A549 (cell line): Measurements from ENCODE around the gene C4orf54. TPM values are rescaled to one million over a fixed set of nuclear protein-coding genes. Genes with fewer than 3 reads are reported as not detected.

Source experiments
- ATAC-seq, 2 experiments: fragments of 200-7000 bp in 1 of 2; fragments of >200 bp in 1 of 2; cut with Nextera tagmentation in 1 of 2; cut with Tn5 transposase in 1 of 2; 3 replicates each; pipeline versions ENCODE4 v1.8.0 to v1.9.1; 2018 to 2020; ENCODE audit warnings: mild to moderate bottlenecking in 1 of 2, moderate library complexity in 1 of 2
- CTCF ChIA-PET: fragments of 300-600 bp; sonication (Branson Sonifier 250); formaldehyde crosslinking; extraction: SDS; loops from one replicate; lab custom pipeline; 2021; ENCODE audit warnings: antibody characterized with exemption, inconsistent platforms; lab: Yijun Ruan, JAX
- POLR2A ChIA-PET: fragments of 350-600 bp; formaldehyde crosslinking; extraction: SDS; loops from one replicate; lab custom pipeline; 2021; ENCODE audit warnings: antibody characterized with exemption, inconsistent platforms; lab: Yijun Ruan, JAX
- DNase-seq, 2 experiments: peaks; one replicate each; pipeline versions ENCODE4 v3.0.0 to v3.0.0-alpha.2; 2011 to 2016; ENCODE audit warnings: low read depth in 1 of 2, low spot score in 1 of 2
- FAIRE-seq: peaks from 2 replicates; lab custom pipeline; 2011; peaks lifted over from hg19 to GRCh38; lab: Jason Lieb, UNC
- H3K27ac ChIP-seq, 2 experiments: fragments of >200 bp; sonication (Bioruptor Twin); formaldehyde crosslinking; 3 replicates each; pipeline ENCODE4 v1.5.1; 2016 to 2017
- H3K4me1 ChIP-seq: fragments of >200 bp; sonication (Bioruptor Twin); formaldehyde crosslinking; 3 replicates; pipeline ENCODE4 v1.6.1; 2016
- H3K4me2 ChIP-seq: fragments of >200 bp; sonication (Bioruptor Twin); formaldehyde crosslinking; 3 replicates; pipeline ENCODE4 v1.6.1; 2016
- H3K4me3 ChIP-seq: fragments of >200 bp; sonication (Bioruptor Twin); formaldehyde crosslinking; 3 replicates; pipeline ENCODE4 v1.5.1; 2016
- H3K9me3 ChIP-seq: fragments of >200 bp; sonication (Bioruptor Twin); formaldehyde crosslinking; 3 replicates; pipeline ENCODE4 v1.6.1; 2016
- CEBPB ChIP-seq, 2 experiments: fragments of >200 bp in 1 of 2; sonication (Bioruptor Twin) in 1 of 2; formaldehyde crosslinking in 1 of 2; IDR thresholded peaks; 2 replicates each; pipeline ENCODE4 v1.6.1; 2012 to 2016
- CHD2 ChIP-seq: fragments of 150-350 bp; IDR thresholded peaks from 2 replicates; pipeline ENCODE4 v1.6.1; 2014; ENCODE audit warnings: low read length; ENCODE audit not compliant: partially characterized antibody
- CHD4 ChIP-seq: fragments of 200-600 bp; sonication (generic); IDR thresholded peaks from 2 replicates; pipeline ENCODE4 v1.6.1; 2016; ENCODE audit warnings: antibody characterized with exemption, mild to moderate bottlenecking, borderline replicate concordance
- EHMT2 ChIP-seq: fragments of 200-600 bp; sonication (generic); IDR thresholded peaks from 2 replicates; pipeline ENCODE4 v1.6.1; 2016; ENCODE audit warnings: antibody characterized with exemption, low read depth, mild to moderate bottlenecking, moderate library complexity
- FOXS1 ChIP-seq: fragments of 250-450 bp; sonication (Bioruptor Pico); IDR thresholded peaks from 2 replicates; pipeline ENCODE4 v1.5.0; 2020; ENCODE audit warnings: mild to moderate bottlenecking, moderate library complexity
- HEYL ChIP-seq: fragments of 250-450 bp; sonication (Bioruptor Pico); IDR thresholded peaks from 2 replicates; pipeline ENCODE4 v1.8.0; 2021; ENCODE audit warnings: mild to moderate bottlenecking, moderate library complexity
- HOXA7 ChIP-seq: fragments of 250-450 bp; sonication (Bioruptor Pico); IDR thresholded peaks from 2 replicates; pipeline ENCODE4 v1.5.0; 2020; ENCODE audit warnings: mild to moderate bottlenecking, moderate library complexity
- HOXB13 ChIP-seq: fragments of 250-450 bp; sonication (Bioruptor Pico); IDR thresholded peaks from 2 replicates; pipeline ENCODE4 v1.5.0; 2020; ENCODE audit warnings: low read depth, mild to moderate bottlenecking, moderate library complexity
- HOXB5 ChIP-seq: fragments of 250-450 bp; sonication (Bioruptor Pico); IDR thresholded peaks from 2 replicates; pipeline ENCODE4 v1.5.0; 2020; ENCODE audit warnings: mild to moderate bottlenecking, moderate library complexity
- KDM1A ChIP-seq: fragments of 200-600 bp; sonication (generic); IDR thresholded peaks from 2 replicates; pipeline ENCODE4 v1.6.1; 2016; ENCODE audit warnings: low read depth, mild to moderate bottlenecking
- MAFK ChIP-seq: fragments of 450-650 bp; IDR thresholded peaks from 2 replicates; pipeline ENCODE4 v1.6.1; 2014; ENCODE audit not compliant: partially characterized antibody
- MYC ChIP-seq: IDR thresholded peaks from 2 replicates; pipeline ENCODE4 v1.6.1; 2012; ENCODE audit warnings: mild to moderate bottlenecking, inconsistent platforms, low read length, improper control_type of control experiment, borderline replicate concordance
- NPAS2 ChIP-seq: fragments of 250-450 bp; sonication (Bioruptor Pico); IDR thresholded peaks from 2 replicates; pipeline ENCODE4 v1.8.0; 2022; ENCODE audit warnings: mild to moderate bottlenecking, moderate library complexity, borderline replicate concordance
- PHF8 ChIP-seq: fragments of 200-600 bp; sonication (generic); IDR thresholded peaks from 2 replicates; pipeline ENCODE4 v1.6.1; 2016; ENCODE audit warnings: low read depth, mild to moderate bottlenecking, antibody characterized with exemption, moderate library complexity, borderline replicate concordance
- POLR2AphosphoS2 ChIP-seq: conservative IDR thresholded peaks from 2 replicates; pipeline ENCODE4 v1.6.1; 2012; ENCODE audit warnings: low read length, improper control_type of control experiment, inconsistent platforms
- RAD21 ChIP-seq, 2 experiments: fragments of >200 bp in 1 of 2; sonication (Bioruptor Twin) in 1 of 2; formaldehyde crosslinking in 1 of 2; IDR thresholded peaks in 1 of 2; conservative IDR thresholded peaks in 1 of 2; 2 replicates in 1 of 2; 3 replicates in 1 of 2; pipeline ENCODE4 v1.6.1; 2012 to 2018; ENCODE audit warnings: inconsistent platforms in 1 of 2
- RARB ChIP-seq: fragments of 250-450 bp; sonication (Bioruptor Pico); IDR thresholded peaks from 2 replicates; pipeline ENCODE4 v1.8.0; 2021; ENCODE audit warnings: mild to moderate bottlenecking, moderate library complexity
- RCOR1 ChIP-seq: fragments of 150-350 bp; IDR thresholded peaks from 2 replicates; pipeline ENCODE4 v1.6.1; 2014; ENCODE audit warnings: antibody characterized with exemption, low read length, low read depth
- RNF2 ChIP-seq: fragments of 200-600 bp; sonication (generic); IDR thresholded peaks from 2 replicates; pipeline ENCODE4 v1.6.1; 2016; ENCODE audit warnings: low read depth, mild to moderate bottlenecking, antibody characterized with exemption, moderate library complexity, borderline replicate concordance
- SMC3 ChIP-seq: fragments of >200 bp; sonication (Bioruptor Twin); formaldehyde crosslinking; IDR thresholded peaks from 3 replicates; pipeline ENCODE4 v1.6.1; 2018; ENCODE audit warnings: inconsistent platforms
- ZC3H11A ChIP-seq: fragments of 450-650 bp; IDR thresholded peaks from 2 replicates; pipeline ENCODE4 v1.6.1; 2014; ENCODE audit warnings: antibody characterized with exemption, mild to moderate bottlenecking
- ZFP36 ChIP-seq: fragments of 450-650 bp; IDR thresholded peaks from 2 replicates; pipeline ENCODE4 v1.6.1; 2014; ENCODE audit warnings: borderline replicate concordance; ENCODE audit not compliant: partially characterized antibody
- WGBS: methylation state at CpG from one replicate; pipeline ENCODE4 v1.1.6; 2017; ENCODE audit errors: missing lambda C conversion rate; 5-methylcytosine and 5-hydroxymethylcytosine counted together
- polyA plus RNA-seq, 4 experiments: library from polyadenylated mRNA; depleted of rRNA in 3 of 4; stranded (reverse); fragments of >200 nt; fragmentation: RNase III in 1 of 4; extraction: RNeasy Plus Mini Kit Qiagen cat#74134 plus additional on column Dnase treatment in 1 of 4; gene quantifications; 2 replicates in 3 of 4; 3 replicates in 1 of 4; pipeline ENCODE4 v1.2.3, GENCODE V29; 2011 to 2017
- TF ChIP-seq, protein P1 (sequence below): IDR thresholded peaks from 2 replicates; pipeline ENCODE4 v1.6.1; 2012; ENCODE audit warnings: low read depth, borderline replicate concordance
- TF ChIP-seq, protein P2 (sequence below): fragments of >200 bp; sonication (Bioruptor Twin); formaldehyde crosslinking; IDR thresholded peaks from 2 replicates; pipeline ENCODE4 v1.6.1; 2016
- TF ChIP-seq, protein P3 (sequence below): fragments of 250-450 bp; sonication (Bioruptor Pico); IDR thresholded peaks from 2 replicates; pipeline ENCODE4 v1.5.0; 2020; ENCODE audit warnings: low read depth, mild to moderate bottlenecking, moderate library complexity

Gene C4orf54
- polyA plus RNA-seq, 2 of the 4 experiments (the other 2 are of a cell fraction): not detected

DNA sequence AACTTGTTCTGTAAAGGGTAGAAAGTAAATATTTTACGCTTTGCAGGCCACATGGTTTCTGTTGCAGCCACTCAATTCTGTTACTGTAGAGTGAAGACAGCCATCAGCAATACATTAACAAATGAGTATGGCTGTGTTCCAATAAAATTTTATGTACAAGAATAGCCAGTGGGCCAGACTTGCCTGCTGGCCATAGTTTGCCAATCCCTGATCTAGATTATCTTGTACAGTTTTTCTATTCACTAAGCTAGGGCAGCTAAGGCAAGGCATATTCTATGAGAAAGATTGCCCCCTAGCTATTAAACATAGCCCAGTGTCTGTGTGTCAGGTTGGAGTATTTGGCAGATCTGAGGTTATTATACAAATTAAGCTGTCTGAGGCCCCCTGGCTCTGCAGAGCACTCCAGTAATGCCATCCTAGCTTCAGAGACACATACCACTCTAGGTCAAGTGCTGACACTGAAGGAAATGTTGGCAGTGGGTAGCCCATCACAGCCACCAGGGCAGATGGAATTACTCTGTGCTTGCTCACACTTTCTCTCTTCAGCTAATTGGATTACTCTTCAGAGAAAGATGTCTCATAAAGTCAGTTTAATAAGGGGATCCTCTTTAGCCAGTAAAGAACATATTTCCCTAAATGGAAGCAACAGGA, 42.3 kb downstream of the C4orf54 start:
- Histone ChIP-seq H3K4me2 (no peak overlapping the region), H3K4me3 (no peak overlapping the region), H3K9me3 (no peaks in the 10 kb centered on the region), H3K4me1 (no peaks in the 10 kb centered on the region), H3K27ac (no peak overlapping the region)
- TF ChIP-seq ZFP36 (no peak), CHD4 (no peak), FOXS1 (CRISPR knock-in tag) (no peak), HEYL (CRISPR knock-in tag) (no peak), ZC3H11A (no peak), HOXB5 (CRISPR knock-in tag) (no peak), CEBPB (IDR thresholded peaks at IDR 0.05) (no peak), PHF8 (no peak), RAD21 (conservative IDR thresholded peaks at IDR 0.05 in 1 of 2, IDR thresholded peaks at IDR 0.05 in 1 of 2) (no peak), RARB (CRISPR knock-in tag) (no peak), EHMT2 (no peak)
- TF ChIP-seq, protein P1, sequence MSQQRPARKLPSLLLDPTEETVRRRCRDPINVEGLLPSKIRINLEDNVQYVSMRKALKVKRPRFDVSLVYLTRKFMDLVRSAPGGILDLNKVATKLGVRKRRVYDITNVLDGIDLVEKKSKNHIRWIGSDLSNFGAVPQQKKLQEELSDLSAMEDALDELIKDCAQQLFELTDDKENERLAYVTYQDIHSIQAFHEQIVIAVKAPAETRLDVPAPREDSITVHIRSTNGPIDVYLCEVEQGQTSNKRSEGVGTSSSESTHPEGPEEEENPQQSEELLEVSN: no peak
- ChIA-PET CTCF (no interaction called here), POLR2A (no interaction called here)
- WGBS: 93% methylated on average over 1 of the region's 1 CpG
- DNase-seq: no peak
- no peak for FAIRE-seq
- ATAC-seq: no peak

DNA sequence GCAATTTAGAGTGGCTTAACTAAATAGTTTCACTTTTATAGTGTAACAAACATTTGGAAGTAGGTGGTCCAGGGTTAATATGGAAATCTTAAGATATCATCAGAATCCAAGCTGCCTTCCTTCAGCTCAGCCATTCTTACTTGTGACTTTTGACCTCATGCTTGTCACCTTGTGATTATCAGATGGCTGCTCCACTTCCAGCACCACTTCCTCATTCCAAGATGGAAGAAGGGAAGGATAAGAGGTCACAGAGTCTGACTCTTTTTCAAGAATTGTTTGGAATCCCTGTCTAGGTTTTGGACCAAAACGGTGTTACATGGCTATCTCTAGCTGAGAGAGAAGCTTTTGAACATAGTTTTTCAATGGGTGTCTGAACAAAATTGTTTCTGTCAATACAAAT, 43.1 kb downstream of the C4orf54 start:
- 0% methylated on average over 1 of the region's 1 CpG for WGBS
- Histone ChIP-seq H3K4me1 (no peaks in the 10 kb centered on the region), H3K9me3 (no peaks in the 10 kb centered on the region), H3K27ac (no peak overlapping the region), H3K4me2 (no peak overlapping the region), H3K4me3 (no peak overlapping the region)
- TF ChIP-seq RARB (CRISPR knock-in tag): no peak
- CTCF ChIA-PET: no interaction called here
- no peak for ATAC-seq
- DNase-seq: no peak
- POLR2A ChIA-PET: no interaction called here
- FAIRE-seq: no peak

DNA sequence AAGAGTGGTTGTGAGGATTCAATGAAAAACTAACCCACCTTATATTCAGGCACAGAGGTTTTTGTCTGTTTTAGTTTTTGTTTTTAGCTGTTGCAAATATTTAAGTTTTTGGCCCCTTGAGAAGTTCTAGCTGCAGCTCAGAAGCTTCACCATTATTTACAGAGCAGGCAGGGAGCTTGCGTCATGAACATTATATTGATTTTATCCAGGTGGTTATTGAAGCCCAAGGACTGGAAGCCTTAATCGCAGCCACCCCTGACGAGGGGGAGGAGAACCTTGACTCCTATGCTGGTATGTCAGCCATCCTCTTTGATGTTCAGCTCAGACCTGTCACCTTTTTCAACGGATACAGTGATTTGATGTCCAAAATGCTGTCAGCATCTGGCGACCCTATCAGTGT, 44.9 kb downstream of the C4orf54 start:
- Histone ChIP-seq H3K4me3 (no peak overlapping the region), H3K4me1 (no peaks in the 10 kb centered on the region), H3K9me3 (no peaks in the 10 kb centered on the region), H3K27ac (no peak overlapping the region), H3K4me2 (no peak overlapping the region)
- no peak for TF ChIP-seq NPAS2 (CRISPR knock-in tag)
- no peak for TF ChIP-seq RNF2
- no peak for DNase-seq
- ChIA-PET POLR2A (no interaction called here), CTCF (no interaction called here)
- FAIRE-seq: no peak
- no peak for ATAC-seq
- WGBS: 30% methylated on average over 5 of the region's 5 CpGs

DNA sequence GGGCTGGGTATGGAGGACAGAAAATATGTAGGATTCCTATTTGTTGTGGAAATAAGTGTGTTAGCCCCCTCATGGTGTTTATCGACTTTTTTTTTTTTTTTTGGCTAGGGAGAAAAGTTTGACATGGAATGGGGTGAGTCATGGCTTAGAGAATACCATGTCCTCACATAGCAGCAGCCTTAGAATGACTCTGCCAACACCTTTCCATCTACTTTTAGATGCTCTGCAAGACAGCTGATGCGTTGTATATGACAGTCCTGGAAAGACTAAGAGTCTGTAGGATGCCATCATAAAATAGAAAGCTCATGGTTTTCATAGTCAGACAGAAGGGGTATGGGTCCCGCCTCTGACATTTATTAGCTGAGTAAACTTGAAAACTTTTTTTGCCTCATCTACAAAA, 45.3 kb downstream of the C4orf54 start:
- TF ChIP-seq RCOR1 (no peak), MAFK (no peak), KDM1A (no peak), HOXB13 (CRISPR knock-in tag) (no peak), HOXA7 (CRISPR knock-in tag) (no peak), HEYL (CRISPR knock-in tag) (no peak), CHD2 (no peak), CEBPB (IDR thresholded peaks at IDR 0.05) (no peak), POLR2AphosphoS2 (no peak), FOXS1 (CRISPR knock-in tag) (no peak), RARB (CRISPR knock-in tag) (no peak), SMC3 (no peak), MYC (no peak)
- TF ChIP-seq, protein P2, sequence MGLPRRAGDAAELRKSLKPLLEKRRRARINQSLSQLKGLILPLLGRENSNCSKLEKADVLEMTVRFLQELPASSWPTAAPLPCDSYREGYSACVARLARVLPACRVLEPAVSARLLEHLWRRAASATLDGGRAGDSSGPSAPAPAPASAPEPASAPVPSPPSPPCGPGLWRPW: no peak
- TF ChIP-seq, protein P3, sequence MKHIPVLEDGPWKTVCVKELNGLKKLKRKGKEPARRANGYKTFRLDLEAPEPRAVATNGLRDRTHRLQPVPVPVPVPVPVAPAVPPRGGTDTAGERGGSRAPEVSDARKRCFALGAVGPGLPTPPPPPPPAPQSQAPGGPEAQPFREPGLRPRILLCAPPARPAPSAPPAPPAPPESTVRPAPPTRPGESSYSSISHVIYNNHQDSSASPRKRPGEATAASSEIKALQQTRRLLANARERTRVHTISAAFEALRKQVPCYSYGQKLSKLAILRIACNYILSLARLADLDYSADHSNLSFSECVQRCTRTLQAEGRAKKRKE (CRISPR knock-in tag): no peak
- no peak overlapping the region for H3K27ac ChIP-seq
- ChIA-PET CTCF (no interaction called here), POLR2A (no interaction called here)
- FAIRE-seq: no peak
- H3K4me3 ChIP-seq: no peak overlapping the region
- WGBS: 34% methylated on average over 3 of the region's 3 CpGs
- no peaks in the 10 kb centered on the region for H3K9me3 ChIP-seq
- no peak for DNase-seq
- no peaks in the 10 kb centered on the region for H3K4me1 ChIP-seq
- no peak for ATAC-seq
- H3K4me2 ChIP-seq: no peak overlapping the region
